Measurements from ENCODE around the gene ZNF770.

DNA sequence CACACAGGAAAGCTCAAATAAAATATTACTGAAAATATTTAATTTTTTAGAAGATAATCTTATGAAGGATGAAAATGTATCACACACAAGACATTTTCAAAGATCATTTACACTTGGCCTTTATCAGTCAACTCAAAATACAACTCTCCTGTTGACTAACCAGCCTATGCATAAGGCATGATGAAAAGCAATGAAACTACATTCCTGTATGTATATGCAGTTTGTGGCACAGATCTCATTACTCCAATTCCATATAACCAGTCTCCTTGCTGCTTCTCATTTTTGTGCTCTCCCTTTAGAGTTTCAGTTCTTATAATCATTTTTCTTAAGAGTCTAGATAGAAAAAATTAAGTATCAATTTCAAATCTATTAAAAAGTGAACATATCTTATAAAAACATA, 44.4 kb downstream of the ZNF770 start:
- TF ChIP-seq, protein P1, sequence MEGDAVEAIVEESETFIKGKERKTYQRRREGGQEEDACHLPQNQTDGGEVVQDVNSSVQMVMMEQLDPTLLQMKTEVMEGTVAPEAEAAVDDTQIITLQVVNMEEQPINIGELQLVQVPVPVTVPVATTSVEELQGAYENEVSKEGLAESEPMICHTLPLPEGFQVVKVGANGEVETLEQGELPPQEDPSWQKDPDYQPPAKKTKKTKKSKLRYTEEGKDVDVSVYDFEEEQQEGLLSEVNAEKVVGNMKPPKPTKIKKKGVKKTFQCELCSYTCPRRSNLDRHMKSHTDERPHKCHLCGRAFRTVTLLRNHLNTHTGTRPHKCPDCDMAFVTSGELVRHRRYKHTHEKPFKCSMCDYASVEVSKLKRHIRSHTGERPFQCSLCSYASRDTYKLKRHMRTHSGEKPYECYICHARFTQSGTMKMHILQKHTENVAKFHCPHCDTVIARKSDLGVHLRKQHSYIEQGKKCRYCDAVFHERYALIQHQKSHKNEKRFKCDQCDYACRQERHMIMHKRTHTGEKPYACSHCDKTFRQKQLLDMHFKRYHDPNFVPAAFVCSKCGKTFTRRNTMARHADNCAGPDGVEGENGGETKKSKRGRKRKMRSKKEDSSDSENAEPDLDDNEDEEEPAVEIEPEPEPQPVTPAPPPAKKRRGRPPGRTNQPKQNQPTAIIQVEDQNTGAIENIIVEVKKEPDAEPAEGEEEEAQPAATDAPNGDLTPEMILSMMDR (conservative IDR thresholded peaks at IDR 0.05; ENCODE audit: low read depth, low read length): no peak
- no peak for TF ChIP-seq EZH2phosphoT487 (IDR thresholded peaks at IDR 0.05; ENCODE audit: borderline replicate concordance, low read length)

All from PC-3 (cell line).